K562 (cell line): Measurements from ENCODE around the gene ZSCAN26. TPM values are rescaled to one million over a fixed set of nuclear protein-coding genes. Genes with fewer than 3 reads are reported as not detected.
A peak's percentile ranks its signal among the peaks of the same experiment; 100 is the strongest.

Experiments
- CCNT2 ChIP-seq: IDR thresholded peaks from 2 replicates; pipeline ENCODE4 v1.6.1; 2011; ENCODE audit warnings: borderline replicate concordance, low read depth, mild to moderate bottlenecking, moderate library complexity, mixed read lengths, low read length; ENCODE audit not compliant: insufficient read length; ENCODE audit errors: extremely low read depth
- CREB3L1 ChIP-seq: fragments of 450-650 bp; IDR thresholded peaks from 2 replicates; pipeline ENCODE4 v1.6.1; 2014; ENCODE audit warnings: low read depth, mild to moderate bottlenecking, moderate library complexity, borderline replicate concordance
- ETS2 ChIP-seq: IDR thresholded peaks from 2 replicates; pipeline ENCODE4 v1.6.1; 2016; ENCODE audit warnings: borderline replicate concordance, missing genetic modification characterization, mild to moderate bottlenecking, moderate library complexity, missing compliant biosample characterization; ENCODE audit not compliant: poor library complexity, severe bottlenecking
- GABPB1 ChIP-seq: sonication (generic); formaldehyde crosslinking; IDR thresholded peaks from 2 replicates; pipeline ENCODE4 v1.8.0; 2022; ENCODE audit warnings: mild to moderate bottlenecking, missing genetic modification reagents
- HDAC3 ChIP-seq: fragments of 450-650 bp; IDR thresholded peaks from 2 replicates; pipeline ENCODE4 v1.6.1; 2018; ENCODE audit warnings: borderline replicate concordance, mild to moderate bottlenecking, moderate library complexity; ENCODE audit not compliant: partially characterized antibody
- HSF4 ChIP-seq: fragments of 250-450 bp; sonication (Bioruptor Pico); IDR thresholded peaks from 2 replicates; pipeline ENCODE4 v2.1.2; 2022; ENCODE audit warnings: mild to moderate bottlenecking, moderate library complexity, borderline replicate concordance
- PTRF ChIP-seq: fragments of 450-650 bp; IDR thresholded peaks from 2 replicates; pipeline ENCODE4 v1.6.1; 2016; ENCODE audit warnings: mild to moderate bottlenecking, missing genetic modification characterization, missing compliant biosample characterization
- SRSF7 ChIP-seq: fragments of 200-400 bp; formaldehyde crosslinking; optimal IDR thresholded peaks from 2 replicates; pipeline ENCODE3; 2017; ENCODE audit warnings: mild to moderate bottlenecking, low read depth, low read length
- STAT6 ChIP-seq: sonication (generic); formaldehyde crosslinking; IDR thresholded peaks from 2 replicates; pipeline ENCODE4 v1.8.1; 2023; ENCODE audit warnings: mild to moderate bottlenecking, missing genetic modification reagents
- ZBTB40 ChIP-seq, 2 experiments: fragments of 450-650 bp in 1 of 2; sonication (generic) in 1 of 2; formaldehyde crosslinking in 1 of 2; IDR thresholded peaks; 2 replicates each; pipeline versions ENCODE4 v1.7.1 to v1.9.0; 2016 to 2022; ENCODE audit warnings: inconsistent platforms in 1 of 2, mild to moderate bottlenecking in 1 of 2, missing genetic modification reagents in 1 of 2
- ZNF165 ChIP-seq: fragments of 250-450 bp; sonication (Bioruptor Pico); IDR thresholded peaks from 2 replicates; pipeline ENCODE4 v1.4.0; 2020; ENCODE audit warnings: borderline replicate concordance
- polyA plus RNA-seq, 8 experiments: library from polyadenylated mRNA; depleted of rRNA in 4 of 8; stranded (reverse) in 5 of 8; unstranded in 3 of 8; fragments of >200 nt; fragmentation: Nextera tagmentation in 2 of 8; fragmentation: Illumina TruSeq in 1 of 8; extraction: Ambion mirVana in 2 of 8; extraction: Trizol in 1 of 8; gene quantifications; 2 replicates each; pipeline versions ENCODE4 v1.2.1 to v1.2.3, GENCODE V29; 2011 to 2014; ENCODE audit warnings: inconsistent platforms in 1 of 8, missing spikeins in 1 of 8
- total RNA-seq, 7 experiments: library from RNA; depleted of rRNA in 6 of 7; stranded (reverse); fragments of >200 nt in 6 of 7; fragmentation: Illumina TruSeq in 2 of 7; extraction: Trizol in 2 of 7; gene quantifications; 2 replicates each; pipeline versions ENCODE4 v1.2.1 to v1.2.3, GENCODE V29; 2011 to 2021; ENCODE audit warnings: low replicate concordance in 1 of 7

ZSCAN26 gene
- total and polyA plus RNA-seq, 9 of the 15 experiments (the other 6 are each of a cell fraction or from before 2014, with no cell fraction given), result 5.9 to 14.2 (median 10.5) TPM

GRCh38 chr6:28252009-28252975 lies 14.7 kb upstream of the ZSCAN26 start, which contains the start of gene ZKSCAN4 (continued):
- TF ChIP-seq STAT6 (CRISPR knock-in tag), result 0 out of 2 replicates have a peak, but pooled peaks have one; percentile 64
- peak; percentile 20 for TF ChIP-seq HDAC3
- TF ChIP-seq SRSF7, result no peak
- peak; percentile 81; the same call in 1 of the 2 replicates for TF ChIP-seq CREB3L1
- TF ChIP-seq ZNF165 (CRISPR knock-in tag), result 0 out of 2 replicates have a peak, but pooled peaks have one; percentile 1
- no peak for TF ChIP-seq PTRF (tag)
- TF ChIP-seq CCNT2, result no peak
- TF ChIP-seq ETS2, result no peak
- 0 out of 2 replicates have a peak, but pooled peaks have one; percentile 28 for TF ChIP-seq HSF4 (CRISPR knock-in tag)
- peak; percentile 96 for TF ChIP-seq GABPB1
- TF ChIP-seq ZBTB40 (IDR thresholded peaks at IDR 0.05), result peak; percentile 99
- TF ChIP-seq ZBTB40 (CRISPR knock-in tag; IDR thresholded peaks at IDR 0.05), result no peak
